Measurements from ENCODE around the gene GEMIN5. TPM values are rescaled to one million over a fixed set of nuclear protein-coding genes. Genes with fewer than 3 reads are reported as not detected.

The GEMIN5 gene
- polyA plus RNA-seq, 6 donors from 2014 or later, result 3.5 to 16.3 (median 10.7) TPM

GRCh38 chr5:154895606-154896561 is 42.1 kb downstream of the GEMIN5 start:
- Mint-ChIP-seq H3K36me3 (peaks cover 12 to 45% of the 10 kb centered on the region in 2 donors), H3K27me3 (no peaks in the 10 kb centered on the region), H3K27ac (peak overlapping the region in 2 of 6 donors; percentile 27 to 28)

GRCh38 chr5:154893381-154893780 is 44.6 kb downstream of the GEMIN5 start:
- no peak for DNase-seq
- Mint-ChIP-seq H3K4me3 (no peak overlapping the region), H3K9me3 (peaks cover 0 to 4% (median 0%) of the 10 kb centered on the region in 7 donors), H3K27me3 (no peaks in the 10 kb centered on the region), H3K4me1 (no peaks in the 10 kb centered on the region), H3K36me3 (peaks cover 25 to 45% of the 10 kb centered on the region in 2 donors), H3K27ac (peak overlapping the region in 1 of 6 donors; percentile 11)
- ATAC-seq (ENCODE audit: low read depth in 2 of 2), result no peak

More at GRCh38 chr5:154895606-154896561, 42.1 kb downstream of the GEMIN5 start:
- no peak for ATAC-seq (ENCODE audit: low read depth in 2 of 2)
- DNase-seq, result no peak
- Mint-ChIP-seq H3K9me3 (no peaks in the 10 kb centered on the region), H3K4me3 (no peak overlapping the region), H3K4me1 (no peaks in the 10 kb centered on the region)

DNA sequence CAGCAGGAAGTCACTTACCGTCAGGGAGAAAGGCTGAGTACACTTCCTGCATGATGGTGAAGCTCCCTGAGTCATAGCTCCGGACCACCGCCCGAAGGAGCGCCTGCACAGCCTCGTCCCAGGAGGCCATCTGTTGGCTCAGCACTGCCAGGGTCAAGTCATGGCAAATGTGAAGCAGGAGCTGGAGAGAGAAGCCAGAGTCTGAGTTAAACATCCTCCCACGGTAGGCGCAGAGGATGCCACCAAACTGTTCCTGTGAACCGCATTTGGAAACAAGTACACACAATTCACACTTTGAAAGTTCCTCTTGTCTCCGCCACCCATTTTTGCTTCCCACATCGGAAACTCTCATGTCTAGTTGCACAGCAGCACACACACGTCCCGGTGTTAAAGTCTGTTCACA is 45.6 kb downstream of the GEMIN5 start:
- H3K4me1 Mint-ChIP-seq, result no peaks in the 10 kb centered on the region
- H3K27ac Mint-ChIP-seq, result peak overlapping the region in 1 of 6 donors; percentile 47
- H3K36me3 Mint-ChIP-seq, result peaks cover 32 to 55% of the 10 kb centered on the region in 2 donors
- no peak overlapping the region for H3K4me3 Mint-ChIP-seq
- H3K9me3 Mint-ChIP-seq, result peaks cover 0 to 13% (median 2%) of the 10 kb centered on the region in 7 donors
- ATAC-seq (ENCODE audit: low read depth in 2 of 2) (no peak), DNase-seq (no peak)
- no peaks in the 10 kb centered on the region for H3K27me3 Mint-ChIP-seq

- no peak for ATAC-seq (ENCODE audit: low read depth in 2 of 2)
- Mint-ChIP-seq H3K27ac (no peak overlapping the region), H3K36me3 (peaks cover 59 to 65% of the 10 kb centered on the region in 2 donors), H3K4me3 (no peak overlapping the region), H3K9me3 (peaks cover 8 to 45% (median 35%) of the 10 kb centered on the region in 7 donors), H3K4me1 (peaks cover 0 to 3% (median 0%) of the 10 kb centered on the region in 3 donors), H3K27me3 (no peaks in the 10 kb centered on the region)
- no peak for DNase-seq
These were observed 52.6 kb downstream of the GEMIN5 start for GRCh38 chr5:154885439-154885838.

- Mint-ChIP-seq H3K4me1 (peaks cover 0 to 3% (median 0%) of the 10 kb centered on the region in 3 donors), H3K27ac (no peak overlapping the region), H3K4me3 (no peak overlapping the region), H3K36me3 (peaks cover 60 to 63% of the 10 kb centered on the region in 2 donors), H3K27me3 (no peaks in the 10 kb centered on the region), H3K9me3 (peaks cover 8 to 51% (median 38%) of the 10 kb centered on the region in 7 donors)
- DNase-seq, result no peak
- ATAC-seq (ENCODE audit: low read depth in 2 of 2), result no peak
These were observed 53.6 kb downstream of the GEMIN5 start for GRCh38 chr5:154884424-154884823.

GRCh38 chr5:154881986-154882385 is 56.0 kb downstream of the GEMIN5 start:
- ATAC-seq (ENCODE audit: low read depth in 2 of 2) (no peak), DNase-seq (no peak)
- Mint-ChIP-seq H3K27ac (peak overlapping the region in 1 of 6 donors; percentile 24), H3K4me3 (no peak overlapping the region), H3K9me3 (peaks cover 8 to 48% (median 38%) of the 10 kb centered on the region in 7 donors), H3K36me3 (peaks cover 45 to 58% of the 10 kb centered on the region in 2 donors), H3K27me3 (no peaks in the 10 kb centered on the region), H3K4me1 (peaks cover 0 to 3% (median 0%) of the 10 kb centered on the region in 3 donors)

DNA sequence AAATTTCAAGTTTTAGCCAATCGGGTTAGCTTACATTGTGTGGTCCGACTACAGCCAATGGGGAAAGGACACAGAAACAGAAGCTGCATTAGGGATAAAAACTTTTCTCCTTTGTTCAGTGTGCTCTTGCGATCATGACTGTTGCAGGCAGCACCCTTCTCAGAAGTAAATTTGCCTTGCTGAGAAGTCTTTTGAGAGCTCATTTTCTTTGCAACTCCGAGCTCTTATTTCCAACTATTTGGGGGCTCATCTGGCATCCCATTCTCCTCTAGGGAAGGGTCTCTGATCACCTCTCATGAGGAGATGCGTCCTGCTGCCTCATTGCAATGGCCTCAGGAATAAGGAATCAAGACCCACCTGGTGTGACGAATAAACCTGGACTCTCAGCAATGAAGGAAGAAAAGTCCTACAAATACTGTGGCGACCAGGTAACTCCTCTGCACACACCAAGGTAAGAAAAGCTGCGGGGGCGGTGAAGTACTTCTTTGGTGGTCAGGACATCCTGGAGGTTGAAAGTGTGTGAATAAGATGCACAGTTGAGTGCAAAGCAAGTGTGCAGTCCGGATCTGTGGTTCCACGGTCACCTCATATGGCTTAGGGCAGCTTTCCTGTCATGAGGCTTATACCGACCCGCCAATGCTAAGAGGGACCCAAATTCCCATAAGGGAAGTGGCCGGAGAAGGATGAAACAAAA is 59.2 kb downstream of the GEMIN5 start:
- H3K4me1 Mint-ChIP-seq, result peaks cover 0 to 3% (median 0%) of the 10 kb centered on the region in 3 donors
- ATAC-seq (ENCODE audit: low read depth in 2 of 2), result no peak
- no peak overlapping the region for H3K27ac Mint-ChIP-seq
- H3K27me3 Mint-ChIP-seq, result no peaks in the 10 kb centered on the region
- H3K36me3 Mint-ChIP-seq, result peaks cover 42 to 59% of the 10 kb centered on the region in 2 donors
- no peak for DNase-seq
- H3K4me3 Mint-ChIP-seq, result no peak overlapping the region
- H3K9me3 Mint-ChIP-seq, result peaks cover 7 to 24% (median 13%) of the 10 kb centered on the region in 7 donors

DNA sequence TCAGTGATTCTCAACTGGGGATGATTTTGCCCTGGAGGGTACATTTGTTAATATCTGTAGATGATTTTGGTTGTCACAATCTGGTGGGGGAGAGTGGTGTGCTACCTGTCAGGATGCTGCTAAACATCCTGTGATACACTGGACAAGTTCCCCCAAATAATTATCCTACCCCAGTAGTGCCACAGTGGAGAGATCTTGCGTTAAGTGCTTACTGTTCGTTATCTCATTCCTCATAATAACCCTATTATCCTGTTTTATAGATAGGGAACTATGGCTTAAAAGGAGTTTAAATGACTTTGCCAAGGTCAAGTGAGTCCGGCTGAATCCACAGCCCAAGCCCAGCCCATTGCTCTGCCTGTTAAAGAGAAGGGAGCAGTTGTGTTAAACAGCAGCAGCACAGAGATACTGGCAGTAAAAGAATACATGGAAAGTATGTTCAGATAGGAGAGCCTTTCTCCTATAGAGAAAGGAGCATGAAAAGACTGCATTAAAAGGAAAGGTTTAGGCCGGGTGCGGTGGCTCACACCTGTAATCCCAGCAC is 64.2 kb downstream of the GEMIN5 start:
- peak overlapping the region in 1 of 8 donors; percentile 53 for H3K4me3 Mint-ChIP-seq
- peaks cover 0 to 6% (median 0%) of the 10 kb centered on the region in 3 donors for H3K4me1 Mint-ChIP-seq
- H3K27me3 Mint-ChIP-seq, result no peaks in the 10 kb centered on the region
- H3K9me3 Mint-ChIP-seq, result peaks cover 0 to 9% (median 4%) of the 10 kb centered on the region in 7 donors
- peak overlapping the region in 2 of 6 donors; percentile 40 to 61 for H3K27ac Mint-ChIP-seq
- DNase-seq, result no peak
- peaks cover 36 to 39% of the 10 kb centered on the region in 2 donors for H3K36me3 Mint-ChIP-seq
- ATAC-seq (ENCODE audit: low read depth in 2 of 2), result no peak

GRCh38 chr5:154871734-154872133 is 66.3 kb downstream of the GEMIN5 start:
- Mint-ChIP-seq H3K4me3 (no peak overlapping the region), H3K27ac (no peak overlapping the region), H3K36me3 (peaks cover 31 to 33% of the 10 kb centered on the region in 2 donors), H3K4me1 (peaks cover 0 to 12% (median 6%) of the 10 kb centered on the region in 3 donors), H3K9me3 (no peaks in the 10 kb centered on the region), H3K27me3 (no peaks in the 10 kb centered on the region)
- no peak for ATAC-seq (ENCODE audit: low read depth in 2 of 2)
- no peak for DNase-seq

DNA sequence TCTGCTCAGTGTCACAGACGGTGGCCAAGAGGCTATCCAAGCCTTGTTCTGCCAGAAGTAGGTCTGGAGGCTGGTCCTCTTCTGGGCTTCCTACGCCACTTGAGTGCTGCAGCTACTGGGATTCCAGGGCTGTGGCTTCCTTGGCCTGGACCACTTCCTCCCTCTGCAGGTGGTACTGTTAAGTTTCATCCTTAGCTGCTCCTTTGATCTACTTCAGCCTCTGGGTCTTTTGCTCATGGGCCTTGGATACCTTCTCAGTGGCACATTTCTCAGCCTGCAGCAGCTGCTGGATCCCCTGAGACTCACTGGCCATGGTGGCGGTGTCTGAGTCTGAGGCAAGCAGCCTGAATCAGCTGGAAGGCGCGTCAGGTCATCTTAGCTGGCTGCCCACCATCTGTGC is 69.3 kb downstream of the GEMIN5 start:
- Mint-ChIP-seq H3K4me3 (no peak overlapping the region), H3K27me3 (no peaks in the 10 kb centered on the region), H3K27ac (peak overlapping the region in 2 of 6 donors; percentile 53 to 59), H3K4me1 (peaks cover 9 to 27% (median 26%) of the 10 kb centered on the region in 3 donors), H3K36me3 (peaks cover 11 to 24% of the 10 kb centered on the region in 2 donors), H3K9me3 (no peaks in the 10 kb centered on the region)
- no peak for ATAC-seq (ENCODE audit: low read depth in 2 of 2)
- DNase-seq, result no peak

- ATAC-seq (ENCODE audit: low read depth in 2 of 2) (no peak), DNase-seq (no peak)
- Mint-ChIP-seq H3K9me3 (no peaks in the 10 kb centered on the region), H3K4me1 (peaks cover 23 to 44% (median 42%) of the 10 kb centered on the region in 3 donors), H3K27me3 (no peaks in the 10 kb centered on the region), H3K4me3 (no peak overlapping the region), H3K27ac (peak overlapping the region in 2 of 6 donors; percentile 44 to 53), H3K36me3 (peaks cover 8 to 22% of the 10 kb centered on the region in 2 donors)
These were observed 71.2 kb downstream of the GEMIN5 start for GRCh38 chr5:154866841-154867240.

- H3K27ac Mint-ChIP-seq, result peak overlapping the region in 2 of 6 donors; percentile 21 to 81
These were observed 72.4 kb downstream of the GEMIN5 start for GRCh38 chr5:154865466-154866184.

More at GRCh38 chr5:154865466-154866184, 72.4 kb downstream of the GEMIN5 start:
- Mint-ChIP-seq H3K36me3 (peaks cover 8 to 18% of the 10 kb centered on the region in 2 donors), H3K4me1 (peaks cover 29 to 56% (median 52%) of the 10 kb centered on the region in 3 donors), H3K9me3 (no peaks in the 10 kb centered on the region), H3K27me3 (no peaks in the 10 kb centered on the region), H3K4me3 (no peak overlapping the region)
- ATAC-seq (ENCODE audit: low read depth in 2 of 2) (no peak), DNase-seq (no peak)
